Neutrophil (primary cell): Measurements from ENCODE around the gene PLCB4.

Experiments
- H3K27ac ChIP-seq: fragments of 200-600 bp; sonication (generic); 2 replicates; pipeline ENCODE4 v1.5.1; 2016; ENCODE audit warnings: mild to moderate bottlenecking, moderate library complexity
- H3K27me3 ChIP-seq: fragments of 200-600 bp; sonication (generic); 2 replicates; pipeline ENCODE4 v1.6.0; 2016; ENCODE audit warnings: mild to moderate bottlenecking
- H3K36me3 ChIP-seq: fragments of 200-600 bp; sonication (generic); 2 replicates; pipeline ENCODE4 v1.5.1; 2017
- H3K4me1 ChIP-seq, 2 experiments: fragments of 200-600 bp in 1 of 2; sonication (generic) in 1 of 2; 1 replicate in 1 of 2; 2 replicates in 1 of 2; pipeline versions ENCODE4 v1.5.1 to v1.6.1; 2013 to 2016; ENCODE audit warnings: low read depth in 1 of 2, low read length in 1 of 2, mild to moderate bottlenecking in 1 of 2, moderate library complexity in 1 of 2; ENCODE audit not compliant: control insufficient read depth in 1 of 2, insufficient read depth in 1 of 2
- H3K4me3 ChIP-seq, 2 experiments: fragments of 200-600 bp in 1 of 2; sonication (generic) in 1 of 2; 1 replicate in 1 of 2; 2 replicates in 1 of 2; pipeline ENCODE4 v1.5.1; 2013 to 2016; ENCODE audit warnings: low read depth in 1 of 2, low read length in 1 of 2, mild to moderate bottlenecking in 1 of 2, moderate library complexity in 1 of 2
- H3K9me3 ChIP-seq: fragments of 200-600 bp; sonication (generic); 2 replicates; pipeline ENCODE4 v1.5.1; 2016
- TF ChIP-seq, protein P1 (sequence below): fragments of 200-600 bp; sonication (generic); IDR thresholded peaks from 2 replicates; pipeline ENCODE4 v1.5.1; 2016; ENCODE audit warnings: antibody characterized with exemption

Gene PLCB4

DNA sequence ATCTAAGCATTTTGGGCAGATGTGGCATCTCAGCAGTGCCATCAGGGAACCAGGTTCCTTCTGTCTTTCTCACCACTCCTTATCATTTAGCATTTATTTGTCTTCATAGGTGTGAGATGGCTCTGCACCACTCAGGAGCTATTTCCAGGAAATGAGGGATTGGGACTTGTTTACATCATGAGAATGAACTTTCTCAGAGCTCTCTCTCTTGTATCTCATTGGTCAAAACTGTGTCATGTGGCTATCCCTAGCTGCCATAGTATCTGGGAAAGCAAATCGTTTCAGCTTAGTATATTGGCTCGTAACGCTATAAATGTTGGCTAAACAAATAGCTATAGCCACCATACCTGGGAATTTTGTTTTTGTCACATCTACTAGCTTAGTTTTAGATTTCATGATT is 23.8 kb downstream of the PLCB4 start:
- H3K36me3 ChIP-seq, result no peaks in the 10 kb centered on the region
- TF ChIP-seq, protein P1, sequence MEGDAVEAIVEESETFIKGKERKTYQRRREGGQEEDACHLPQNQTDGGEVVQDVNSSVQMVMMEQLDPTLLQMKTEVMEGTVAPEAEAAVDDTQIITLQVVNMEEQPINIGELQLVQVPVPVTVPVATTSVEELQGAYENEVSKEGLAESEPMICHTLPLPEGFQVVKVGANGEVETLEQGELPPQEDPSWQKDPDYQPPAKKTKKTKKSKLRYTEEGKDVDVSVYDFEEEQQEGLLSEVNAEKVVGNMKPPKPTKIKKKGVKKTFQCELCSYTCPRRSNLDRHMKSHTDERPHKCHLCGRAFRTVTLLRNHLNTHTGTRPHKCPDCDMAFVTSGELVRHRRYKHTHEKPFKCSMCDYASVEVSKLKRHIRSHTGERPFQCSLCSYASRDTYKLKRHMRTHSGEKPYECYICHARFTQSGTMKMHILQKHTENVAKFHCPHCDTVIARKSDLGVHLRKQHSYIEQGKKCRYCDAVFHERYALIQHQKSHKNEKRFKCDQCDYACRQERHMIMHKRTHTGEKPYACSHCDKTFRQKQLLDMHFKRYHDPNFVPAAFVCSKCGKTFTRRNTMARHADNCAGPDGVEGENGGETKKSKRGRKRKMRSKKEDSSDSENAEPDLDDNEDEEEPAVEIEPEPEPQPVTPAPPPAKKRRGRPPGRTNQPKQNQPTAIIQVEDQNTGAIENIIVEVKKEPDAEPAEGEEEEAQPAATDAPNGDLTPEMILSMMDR, result no peak
- H3K27me3 ChIP-seq, result no peaks in the 10 kb centered on the region
- H3K4me1 ChIP-seq, result no peaks in the 10 kb centered on the region
- no peak overlapping the region for H3K27ac ChIP-seq
- no peaks in the 10 kb centered on the region for H3K9me3 ChIP-seq
- no peak overlapping the region for H3K4me3 ChIP-seq

- no peaks in the 10 kb centered on the region for H3K4me1 ChIP-seq
- no peaks in the 10 kb centered on the region for H3K36me3 ChIP-seq
- no peak overlapping the region for H3K27ac ChIP-seq
- no peaks in the 10 kb centered on the region for H3K9me3 ChIP-seq
- H3K4me3 ChIP-seq, result no peak overlapping the region
- TF ChIP-seq, protein P1, result no peak
- no peaks in the 10 kb centered on the region for H3K27me3 ChIP-seq
These were observed 24.5 kb downstream of the PLCB4 start for GRCh38 chr20:9093218-9093957.

- H3K27me3 ChIP-seq, result no peaks in the 10 kb centered on the region
- no peak overlapping the region for H3K4me3 ChIP-seq
- H3K9me3 ChIP-seq, result no peaks in the 10 kb centered on the region
- TF ChIP-seq, protein P1, result no peak
- H3K36me3 ChIP-seq, result no peaks in the 10 kb centered on the region
- no peaks in the 10 kb centered on the region for H3K4me1 ChIP-seq
- no peak overlapping the region for H3K27ac ChIP-seq
These were observed 30.5 kb downstream of the PLCB4 start for GRCh38 chr20:9099372-9099771.

DNA sequence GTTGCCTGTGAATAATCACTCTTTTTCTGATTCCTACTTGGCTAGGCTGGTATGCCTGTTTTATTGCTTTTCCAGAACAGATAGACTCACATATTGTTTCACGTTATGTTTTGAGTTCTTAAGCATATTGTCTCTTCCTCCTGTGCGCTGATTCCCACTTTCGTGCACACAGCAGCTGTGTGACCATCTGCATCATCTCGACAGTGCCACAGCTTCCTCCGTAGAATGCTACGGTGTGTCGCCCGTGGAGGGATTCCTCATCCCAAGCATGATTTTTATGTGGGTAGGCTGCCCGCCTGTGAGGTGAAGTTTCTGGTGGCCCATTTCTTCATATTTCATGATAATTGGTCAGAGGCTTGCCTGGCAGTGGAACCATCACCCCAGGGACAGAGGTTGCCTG is 31.8 kb downstream of the PLCB4 start:
- Histone ChIP-seq H3K9me3 (no peaks in the 10 kb centered on the region), H3K4me3 (no peak overlapping the region), H3K27ac (no peak overlapping the region), H3K27me3 (no peaks in the 10 kb centered on the region), H3K4me1 (no peaks in the 10 kb centered on the region), H3K36me3 (no peaks in the 10 kb centered on the region)
- TF ChIP-seq, protein P1, result no peak

- no peak overlapping the region for H3K4me3 ChIP-seq
- H3K27ac ChIP-seq, result no peak overlapping the region
- TF ChIP-seq, protein P1, result no peak
- no peaks in the 10 kb centered on the region for H3K4me1 ChIP-seq
- H3K9me3 ChIP-seq, result no peaks in the 10 kb centered on the region
- no peaks in the 10 kb centered on the region for H3K36me3 ChIP-seq
- H3K27me3 ChIP-seq, result no peaks in the 10 kb centered on the region
These were observed 33.6 kb downstream of the PLCB4 start for GRCh38 chr20:9102456-9102855.
